A673 (cell line): ENCODE data around the gene NPC1.

Experiments
- CTCF ChIP-seq: fragments of 300-800, 200-600 bp; sonication (generic); conservative IDR thresholded peaks from 2 replicates; pipeline ENCODE4 v1.5.1; 2017; ENCODE audit warnings: low read depth, mild to moderate bottlenecking, antibody characterized with exemption, low read length, moderate library complexity, mixed read lengths
- EZH2 ChIP-seq: fragments of 200-600 bp; sonication (generic); IDR thresholded peaks from 2 replicates; pipeline ENCODE4 v1.6.1; 2017; ENCODE audit warnings: borderline replicate concordance, low read depth, mild to moderate bottlenecking, mixed read lengths, antibody characterized with exemption, low read length; ENCODE audit not compliant: poor library complexity, severe bottlenecking

DNA sequence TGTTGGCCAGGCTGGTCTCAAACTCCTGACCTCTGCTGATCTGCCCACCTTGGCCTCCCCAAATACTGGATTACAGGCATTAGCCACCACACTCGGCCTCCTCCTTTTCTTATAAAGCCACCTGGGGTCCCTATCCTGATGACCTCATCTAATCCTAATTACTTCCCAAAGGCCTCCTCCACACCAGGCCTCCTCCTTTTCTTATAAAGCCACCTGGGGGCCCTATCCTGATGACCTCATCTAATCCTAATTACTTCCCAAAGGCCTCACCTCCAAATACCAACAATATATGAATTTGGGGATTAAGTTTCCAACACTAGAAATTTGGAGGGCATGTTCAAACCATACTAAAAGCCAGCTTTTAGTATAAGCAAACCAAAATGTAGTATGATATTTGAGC, 92.7 kb downstream of the NPC1 start:
- TF ChIP-seq CTCF (no peak), EZH2 (no peak)
